SK-N-SH treated with all-trans-retinoic acid at 6 μM for 48 hours (cell line): ENCODE measurements around the gene ZNF622.

ENCODE experiments used
- ATAC-seq: fragments of 200-7000 bp; cut with Tn5 transposase; 3 replicates; pipeline ENCODE4 v1.9.1; 2020; ENCODE audit warnings: mild to moderate bottlenecking, moderate library complexity
- ARNTL ChIP-seq: fragments of 450-650 bp; formaldehyde crosslinking; IDR thresholded peaks from 2 replicates; pipeline ENCODE4 v1.5.0; 2020; ENCODE audit warnings: low read depth, mild to moderate bottlenecking, moderate library complexity, borderline replicate concordance
- CSDC2 ChIP-seq: fragments of 250-450 bp; sonication (Bioruptor Pico); IDR thresholded peaks from 2 replicates; pipeline ENCODE4 v1.5.0; 2020; ENCODE audit warnings: mild to moderate bottlenecking, moderate library complexity
- ESRRG ChIP-seq: fragments of 250-450 bp; sonication (Bioruptor Pico); IDR thresholded peaks from 2 replicates; pipeline ENCODE4 v1.6.1; 2021; ENCODE audit warnings: mild to moderate bottlenecking
- GLIS3 ChIP-seq: fragments of 250-450 bp; sonication (Bioruptor Pico); IDR thresholded peaks from 2 replicates; pipeline ENCODE4 v1.5.0; 2020; ENCODE audit warnings: mild to moderate bottlenecking, moderate library complexity
- OSR1 ChIP-seq: fragments of 250-450 bp; sonication (Bioruptor Pico); IDR thresholded peaks from 2 replicates; pipeline ENCODE4 v1.8.0; 2022; ENCODE audit warnings: moderate library complexity, mild to moderate bottlenecking, inconsistent platforms
- PPARA ChIP-seq: fragments of 250-450 bp; sonication (Bioruptor Pico); IDR thresholded peaks from 2 replicates; pipeline ENCODE4 v1.5.0; 2020; ENCODE audit warnings: mild to moderate bottlenecking, borderline replicate concordance
- RARB ChIP-seq: fragments of 250-450 bp; sonication (Bioruptor Pico); IDR thresholded peaks from 2 replicates; pipeline ENCODE4 v1.8.0; 2021; ENCODE audit warnings: mild to moderate bottlenecking, moderate library complexity
- SNAI2 ChIP-seq: fragments of 250-450 bp; sonication (Bioruptor Pico); IDR thresholded peaks from 2 replicates; pipeline ENCODE4 v1.5.0; 2020; ENCODE audit warnings: mild to moderate bottlenecking, moderate library complexity
- TCF4 ChIP-seq: fragments of 250-450 bp; sonication (Bioruptor Pico); IDR thresholded peaks from 2 replicates; pipeline ENCODE4 v1.8.0; 2021; ENCODE audit warnings: mild to moderate bottlenecking, moderate library complexity, borderline replicate concordance
- ZFP30 ChIP-seq: fragments of 450-650 bp; formaldehyde crosslinking; IDR thresholded peaks from 2 replicates; pipeline ENCODE4 v1.5.0; 2022; ENCODE audit warnings: mild to moderate bottlenecking, moderate library complexity
- ZNF565 ChIP-seq: fragments of 450-650 bp; formaldehyde crosslinking; conservative IDR thresholded peaks from 2 replicates; pipeline ENCODE4 v1.5.0; 2020; ENCODE audit warnings: low read depth, mild to moderate bottlenecking, moderate library complexity
- ZNF70 ChIP-seq: fragments of 450-650 bp; formaldehyde crosslinking; IDR thresholded peaks from 2 replicates; pipeline ENCODE4 v1.5.0; 2020; ENCODE audit warnings: mild to moderate bottlenecking, moderate library complexity
- TF ChIP-seq, protein P1 (sequence below): fragments of 250-450 bp; sonication (Bioruptor Pico); IDR thresholded peaks from 2 replicates; pipeline ENCODE4 v1.5.1; 2020; ENCODE audit warnings: low read depth, mild to moderate bottlenecking, moderate library complexity
- TF ChIP-seq, protein P2 (sequence below): fragments of 250-450 bp; sonication (Bioruptor Pico); IDR thresholded peaks from 2 replicates; pipeline ENCODE4 v1.5.1; 2021; ENCODE audit warnings: mild to moderate bottlenecking, moderate library complexity
- TF ChIP-seq, protein P3 (sequence below): fragments of 250-450 bp; sonication (Bioruptor Pico); IDR thresholded peaks from 2 replicates; pipeline ENCODE4 v1.8.0; 2020; ENCODE audit warnings: mild to moderate bottlenecking, moderate library complexity, borderline replicate concordance
- TF ChIP-seq, protein P4 (sequence below): fragments of 250-450 bp; sonication (Bioruptor Pico); IDR thresholded peaks from 2 replicates; pipeline ENCODE4 v1.8.0; 2021; ENCODE audit warnings: low read depth, mild to moderate bottlenecking, moderate library complexity, borderline replicate concordance
- TF ChIP-seq, protein P5 (sequence below): fragments of 250-450 bp; sonication (Bioruptor Pico); IDR thresholded peaks from 2 replicates; pipeline ENCODE4 v1.5.0; 2020; ENCODE audit warnings: mild to moderate bottlenecking, moderate library complexity

The ZNF622 gene

DNA sequence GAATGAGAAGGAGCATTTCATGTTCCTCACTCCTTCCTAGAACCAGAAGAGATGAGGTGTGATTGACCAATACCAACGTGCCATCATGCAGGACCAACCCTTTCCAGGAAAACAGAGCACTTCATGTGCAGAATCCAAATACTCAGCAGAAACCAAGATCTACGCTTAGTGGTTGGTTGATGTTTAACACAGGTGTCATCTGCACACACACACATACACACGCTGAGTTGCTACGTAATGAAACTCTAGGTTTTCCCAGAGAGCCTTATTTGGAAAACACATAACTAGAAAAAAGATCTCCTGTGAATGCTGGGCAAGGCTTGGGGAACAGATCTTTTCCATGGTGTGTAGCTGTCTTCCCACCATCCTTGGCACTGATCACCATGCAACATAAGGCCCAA, 21.1 kb upstream of the ZNF622 start:
- TF ChIP-seq TCF4 (CRISPR knock-in tag) (no peak), OSR1 (no peak), ZNF70 (CRISPR knock-in tag) (no peak), SNAI2 (CRISPR knock-in tag) (no peak), ESRRG (CRISPR knock-in tag) (no peak), GLIS3 (no peak), PPARA (no peak)
- TF ChIP-seq, protein P1, sequence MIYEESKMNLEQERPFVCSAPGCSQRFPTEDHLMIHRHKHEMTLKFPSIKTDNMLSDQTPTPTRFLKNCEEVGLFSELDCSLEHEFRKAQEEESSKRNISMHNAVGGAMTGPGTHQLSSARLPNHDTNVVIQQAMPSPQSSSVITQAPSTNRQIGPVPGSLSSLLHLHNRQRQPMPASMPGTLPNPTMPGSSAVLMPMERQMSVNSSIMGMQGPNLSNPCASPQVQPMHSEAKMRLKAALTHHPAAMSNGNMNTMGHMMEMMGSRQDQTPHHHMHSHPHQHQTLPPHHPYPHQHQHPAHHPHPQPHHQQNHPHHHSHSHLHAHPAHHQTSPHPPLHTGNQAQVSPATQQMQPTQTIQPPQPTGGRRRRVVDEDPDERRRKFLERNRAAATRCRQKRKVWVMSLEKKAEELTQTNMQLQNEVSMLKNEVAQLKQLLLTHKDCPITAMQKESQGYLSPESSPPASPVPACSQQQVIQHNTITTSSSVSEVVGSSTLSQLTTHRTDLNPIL (CRISPR knock-in tag), result no peak
- TF ChIP-seq, protein P2, sequence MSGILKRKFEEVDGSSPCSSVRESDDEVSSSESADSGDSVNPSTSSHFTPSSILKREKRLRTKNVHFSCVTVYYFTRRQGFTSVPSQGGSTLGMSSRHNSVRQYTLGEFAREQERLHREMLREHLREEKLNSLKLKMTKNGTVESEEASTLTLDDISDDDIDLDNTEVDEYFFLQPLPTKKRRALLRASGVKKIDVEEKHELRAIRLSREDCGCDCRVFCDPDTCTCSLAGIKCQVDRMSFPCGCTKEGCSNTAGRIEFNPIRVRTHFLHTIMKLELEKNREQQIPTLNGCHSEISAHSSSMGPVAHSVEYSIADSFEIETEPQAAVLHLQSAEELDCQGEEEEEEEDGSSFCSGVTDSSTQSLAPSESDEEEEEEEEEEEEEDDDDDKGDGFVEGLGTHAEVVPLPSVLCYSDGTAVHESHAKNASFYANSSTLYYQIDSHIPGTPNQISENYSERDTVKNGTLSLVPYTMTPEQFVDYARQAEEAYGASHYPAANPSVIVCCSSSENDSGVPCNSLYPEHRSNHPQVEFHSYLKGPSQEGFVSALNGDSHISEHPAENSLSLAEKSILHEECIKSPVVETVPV (CRISPR knock-in tag), result no peak
- TF ChIP-seq, protein P3, sequence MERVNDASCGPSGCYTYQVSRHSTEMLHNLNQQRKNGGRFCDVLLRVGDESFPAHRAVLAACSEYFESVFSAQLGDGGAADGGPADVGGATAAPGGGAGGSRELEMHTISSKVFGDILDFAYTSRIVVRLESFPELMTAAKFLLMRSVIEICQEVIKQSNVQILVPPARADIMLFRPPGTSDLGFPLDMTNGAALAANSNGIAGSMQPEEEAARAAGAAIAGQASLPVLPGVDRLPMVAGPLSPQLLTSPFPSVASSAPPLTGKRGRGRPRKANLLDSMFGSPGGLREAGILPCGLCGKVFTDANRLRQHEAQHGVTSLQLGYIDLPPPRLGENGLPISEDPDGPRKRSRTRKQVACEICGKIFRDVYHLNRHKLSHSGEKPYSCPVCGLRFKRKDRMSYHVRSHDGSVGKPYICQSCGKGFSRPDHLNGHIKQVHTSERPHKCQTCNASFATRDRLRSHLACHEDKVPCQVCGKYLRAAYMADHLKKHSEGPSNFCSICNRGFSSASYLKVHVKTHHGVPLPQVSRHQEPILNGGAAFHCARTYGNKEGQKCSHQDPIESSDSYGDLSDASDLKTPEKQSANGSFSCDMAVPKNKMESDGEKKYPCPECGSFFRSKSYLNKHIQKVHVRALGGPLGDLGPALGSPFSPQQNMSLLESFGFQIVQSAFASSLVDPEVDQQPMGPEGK (CRISPR knock-in tag), result no peak
- TF ChIP-seq, protein P4, sequence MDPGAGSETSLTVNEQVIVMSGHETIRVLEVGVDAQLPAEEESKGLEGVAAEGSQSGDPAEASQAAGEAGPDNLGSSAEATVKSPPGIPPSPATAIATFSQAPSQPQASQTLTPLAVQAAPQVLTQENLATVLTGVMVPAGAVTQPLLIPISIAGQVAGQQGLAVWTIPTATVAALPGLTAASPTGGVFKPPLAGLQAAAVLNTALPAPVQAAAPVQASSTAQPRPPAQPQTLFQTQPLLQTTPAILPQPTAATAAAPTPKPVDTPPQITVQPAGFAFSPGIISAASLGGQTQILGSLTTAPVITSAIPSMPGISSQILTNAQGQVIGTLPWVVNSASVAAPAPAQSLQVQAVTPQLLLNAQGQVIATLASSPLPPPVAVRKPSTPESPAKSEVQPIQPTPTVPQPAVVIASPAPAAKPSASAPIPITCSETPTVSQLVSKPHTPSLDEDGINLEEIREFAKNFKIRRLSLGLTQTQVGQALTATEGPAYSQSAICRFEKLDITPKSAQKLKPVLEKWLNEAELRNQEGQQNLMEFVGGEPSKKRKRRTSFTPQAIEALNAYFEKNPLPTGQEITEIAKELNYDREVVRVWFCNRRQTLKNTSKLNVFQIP (CRISPR knock-in tag), result no peak
- no peak for ATAC-seq

DNA sequence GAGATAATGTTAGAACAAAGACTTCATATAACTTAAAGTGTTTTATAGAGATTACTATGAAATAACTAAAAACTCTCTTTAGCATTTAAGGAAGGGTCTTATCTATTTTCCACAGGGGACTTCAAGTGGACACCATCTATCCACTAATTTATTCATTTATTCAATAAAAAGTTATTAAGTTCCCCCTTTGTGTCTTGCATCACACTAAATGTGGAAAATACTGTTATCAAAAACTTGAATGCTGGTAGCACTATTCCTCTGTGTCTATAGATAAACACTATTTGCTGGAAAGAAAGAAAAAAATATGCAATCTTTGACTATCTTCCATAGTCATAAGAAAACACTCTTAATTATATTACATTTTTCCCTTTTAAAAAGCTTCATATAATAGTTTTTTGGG, 20.1 kb upstream of the ZNF622 start:
- no peak for ATAC-seq
- no peak for TF ChIP-seq ZFP30
- TF ChIP-seq, protein P3 (CRISPR knock-in tag), result no peak

DNA sequence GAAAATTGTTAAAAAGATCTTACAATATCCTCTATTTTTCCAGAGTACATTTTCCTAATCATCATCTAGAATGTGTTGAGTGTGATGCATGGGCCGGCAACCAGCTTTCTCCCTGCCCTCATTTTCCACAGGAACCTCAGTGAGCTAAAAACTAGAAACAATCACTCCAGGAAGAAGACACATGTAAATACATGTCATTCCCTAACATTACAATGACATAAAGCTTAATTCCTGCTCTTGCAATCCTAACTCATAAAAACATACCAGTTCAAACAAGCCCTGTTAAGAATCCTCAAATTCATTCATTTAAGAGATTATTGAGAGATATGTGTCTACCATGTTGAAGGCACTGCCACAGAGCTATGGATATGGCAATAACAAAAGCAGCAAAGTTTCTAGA, 18.5 kb upstream of the ZNF622 start:
- no peak for ATAC-seq
- TF ChIP-seq OSR1, result no peak
- TF ChIP-seq, protein P3 (CRISPR knock-in tag), result no peak
- no peak for TF ChIP-seq CSDC2 (CRISPR knock-in tag)
- TF ChIP-seq ZNF565 (CRISPR knock-in tag), result no peak
- TF ChIP-seq RARB (CRISPR knock-in tag), result no peak
- no peak for TF ChIP-seq GLIS3
- TF ChIP-seq PPARA, result no peak
- TF ChIP-seq, protein P5, sequence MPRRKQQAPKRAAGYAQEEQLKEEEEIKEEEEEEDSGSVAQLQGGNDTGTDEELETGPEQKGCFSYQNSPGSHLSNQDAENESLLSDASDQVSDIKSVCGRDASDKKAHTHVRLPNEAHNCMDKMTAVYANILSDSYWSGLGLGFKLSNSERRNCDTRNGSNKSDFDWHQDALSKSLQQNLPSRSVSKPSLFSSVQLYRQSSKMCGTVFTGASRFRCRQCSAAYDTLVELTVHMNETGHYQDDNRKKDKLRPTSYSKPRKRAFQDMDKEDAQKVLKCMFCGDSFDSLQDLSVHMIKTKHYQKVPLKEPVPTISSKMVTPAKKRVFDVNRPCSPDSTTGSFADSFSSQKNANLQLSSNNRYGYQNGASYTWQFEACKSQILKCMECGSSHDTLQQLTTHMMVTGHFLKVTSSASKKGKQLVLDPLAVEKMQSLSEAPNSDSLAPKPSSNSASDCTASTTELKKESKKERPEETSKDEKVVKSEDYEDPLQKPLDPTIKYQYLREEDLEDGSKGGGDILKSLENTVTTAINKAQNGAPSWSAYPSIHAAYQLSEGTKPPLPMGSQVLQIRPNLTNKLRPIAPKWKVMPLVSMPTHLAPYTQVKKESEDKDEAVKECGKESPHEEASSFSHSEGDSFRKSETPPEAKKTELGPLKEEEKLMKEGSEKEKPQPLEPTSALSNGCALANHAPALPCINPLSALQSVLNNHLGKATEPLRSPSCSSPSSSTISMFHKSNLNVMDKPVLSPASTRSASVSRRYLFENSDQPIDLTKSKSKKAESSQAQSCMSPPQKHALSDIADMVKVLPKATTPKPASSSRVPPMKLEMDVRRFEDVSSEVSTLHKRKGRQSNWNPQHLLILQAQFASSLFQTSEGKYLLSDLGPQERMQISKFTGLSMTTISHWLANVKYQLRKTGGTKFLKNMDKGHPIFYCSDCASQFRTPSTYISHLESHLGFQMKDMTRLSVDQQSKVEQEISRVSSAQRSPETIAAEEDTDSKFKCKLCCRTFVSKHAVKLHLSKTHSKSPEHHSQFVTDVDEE (CRISPR knock-in tag), result no peak
- TF ChIP-seq ARNTL (CRISPR knock-in tag), result no peak
- no peak for TF ChIP-seq ESRRG (CRISPR knock-in tag)
